ENCODE measurements around the gene CNTRL. TPM values are rescaled to one million over a fixed set of nuclear protein-coding genes. Genes with fewer than 3 reads are reported as not detected.

CNTRL gene
- total and polyA plus RNA-seq, 12 donors: 7.4 to 19.1 (median 9.7) TPM

DNA sequence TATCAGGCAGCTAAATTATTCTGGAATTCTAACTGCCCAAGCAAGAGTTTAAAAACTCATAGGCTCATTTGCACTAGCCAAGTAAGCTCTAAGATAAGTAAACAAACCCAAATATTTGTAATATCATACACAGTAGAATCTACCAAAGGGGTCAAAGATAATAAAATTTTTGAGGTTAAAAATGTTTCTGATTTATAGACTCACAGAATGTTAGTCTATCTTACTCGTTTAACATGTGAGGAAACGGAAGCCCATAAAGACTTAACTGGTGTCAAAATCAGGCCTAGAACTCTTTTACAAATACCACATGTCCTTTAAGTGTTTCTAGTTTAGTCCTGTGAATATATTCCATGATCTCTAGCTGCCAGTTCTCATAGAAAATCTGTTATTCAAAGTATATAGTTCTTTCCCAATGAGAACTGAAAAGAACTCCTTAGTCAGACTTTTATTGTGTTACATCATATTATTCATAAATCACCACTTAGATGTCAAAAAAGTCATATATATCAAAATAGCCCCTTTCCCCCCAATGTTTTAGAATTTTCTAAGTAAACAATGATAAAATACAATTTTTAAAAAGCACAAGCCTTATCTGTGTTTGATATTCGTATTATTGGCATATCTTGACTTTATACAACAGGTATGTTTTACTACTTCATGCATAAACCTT is 113.0 kb downstream of the CNTRL start:
- intact Hi-C loops (cut with DNase I): no loop called here
- DNase-seq: no peak
- H3K9me3 ChIP-seq (replicated peaks in 1 of 3): no peaks in the 10 kb centered on the region
- peak overlapping the region in 1 of 5 donors; percentile 2 for H3K27ac ChIP-seq
- WGBS, 4 donors: 59 to 64% (median 62%) methylated on average over 3 of the region's 3 CpGs
- H3K4me1 ChIP-seq (replicated peaks in 1 of 2): peaks cover 25 to 82% of the 10 kb centered on the region in 2 donors
- H3K27me3 ChIP-seq: no peaks in the 10 kb centered on the region
- TF ChIP-seq, protein P1, sequence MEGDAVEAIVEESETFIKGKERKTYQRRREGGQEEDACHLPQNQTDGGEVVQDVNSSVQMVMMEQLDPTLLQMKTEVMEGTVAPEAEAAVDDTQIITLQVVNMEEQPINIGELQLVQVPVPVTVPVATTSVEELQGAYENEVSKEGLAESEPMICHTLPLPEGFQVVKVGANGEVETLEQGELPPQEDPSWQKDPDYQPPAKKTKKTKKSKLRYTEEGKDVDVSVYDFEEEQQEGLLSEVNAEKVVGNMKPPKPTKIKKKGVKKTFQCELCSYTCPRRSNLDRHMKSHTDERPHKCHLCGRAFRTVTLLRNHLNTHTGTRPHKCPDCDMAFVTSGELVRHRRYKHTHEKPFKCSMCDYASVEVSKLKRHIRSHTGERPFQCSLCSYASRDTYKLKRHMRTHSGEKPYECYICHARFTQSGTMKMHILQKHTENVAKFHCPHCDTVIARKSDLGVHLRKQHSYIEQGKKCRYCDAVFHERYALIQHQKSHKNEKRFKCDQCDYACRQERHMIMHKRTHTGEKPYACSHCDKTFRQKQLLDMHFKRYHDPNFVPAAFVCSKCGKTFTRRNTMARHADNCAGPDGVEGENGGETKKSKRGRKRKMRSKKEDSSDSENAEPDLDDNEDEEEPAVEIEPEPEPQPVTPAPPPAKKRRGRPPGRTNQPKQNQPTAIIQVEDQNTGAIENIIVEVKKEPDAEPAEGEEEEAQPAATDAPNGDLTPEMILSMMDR (IDR thresholded peaks at IDR 0.05): no peak
- no peak for TF ChIP-seq POLR2A (IDR thresholded peaks at IDR 0.05)
- H3K36me3 ChIP-seq (replicated peaks in 1 of 2): no peaks in the 10 kb centered on the region
- no peak overlapping the region for H3K4me3 ChIP-seq

DNA sequence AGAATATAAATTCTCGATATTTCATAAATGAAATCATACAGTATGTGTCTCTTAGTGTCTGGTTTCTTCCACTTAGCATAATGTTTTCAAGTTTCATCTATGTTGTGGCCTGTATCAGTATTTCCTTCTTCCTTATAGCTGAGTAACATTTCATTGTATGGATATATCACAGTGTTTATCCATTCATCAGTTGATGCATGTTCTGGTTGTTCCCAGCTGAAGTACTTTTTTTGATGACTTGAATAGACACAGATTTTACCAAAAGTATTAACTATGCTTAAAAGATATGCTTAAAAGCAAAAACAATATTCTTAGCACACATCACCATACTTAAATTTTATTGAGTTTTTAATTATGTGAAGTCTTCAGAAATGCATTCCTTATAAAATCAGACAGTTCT is 114.3 kb downstream of the CNTRL start:
- DNase-seq: no peak
- no peak overlapping the region for H3K27ac ChIP-seq
- no peak overlapping the region for H3K4me3 ChIP-seq
- TF ChIP-seq, protein P1 (IDR thresholded peaks at IDR 0.05): no peak
- TF ChIP-seq POLR2A (IDR thresholded peaks at IDR 0.05): no peak
- intact Hi-C loops (cut with DNase I): no loop called here
- no peaks in the 10 kb centered on the region for H3K36me3 ChIP-seq (replicated peaks in 1 of 2)
- no peaks in the 10 kb centered on the region for H3K9me3 ChIP-seq (replicated peaks in 1 of 3)
- H3K27me3 ChIP-seq: no peaks in the 10 kb centered on the region
- peaks cover 25 to 80% of the 10 kb centered on the region in 2 donors for H3K4me1 ChIP-seq (replicated peaks in 1 of 2)
- WGBS, 4 donors: 93 to 97% (median 96%) methylated on average over 1 of the region's 1 CpG

DNA sequence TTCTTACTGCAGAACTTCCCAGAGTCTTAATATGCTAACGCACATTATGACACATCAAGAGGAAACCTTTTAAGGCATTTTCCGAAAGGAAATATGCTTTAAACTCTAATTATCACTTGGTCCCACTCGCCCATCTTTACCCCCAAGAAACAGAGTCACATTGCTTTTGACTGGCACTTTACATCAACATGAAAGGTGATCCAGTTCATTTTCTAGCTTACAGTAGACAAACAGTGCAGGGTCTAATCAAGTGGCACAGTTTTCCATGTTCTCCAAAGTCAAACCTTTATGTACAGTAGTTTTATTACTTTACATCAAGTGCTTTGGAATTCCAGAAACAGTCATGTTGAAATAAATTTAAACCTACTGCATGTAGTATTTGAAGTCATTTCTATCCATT is 114.9 kb downstream of the CNTRL start:
- TF ChIP-seq POLR2A (IDR thresholded peaks at IDR 0.05): no peak
- TF ChIP-seq, protein P1 (IDR thresholded peaks at IDR 0.05): no peak
- Histone ChIP-seq H3K36me3 (replicated peaks in 1 of 2) (no peaks in the 10 kb centered on the region), H3K9me3 (replicated peaks in 1 of 3) (no peaks in the 10 kb centered on the region), H3K4me1 (replicated peaks in 1 of 2) (peaks cover 23 to 80% of the 10 kb centered on the region in 2 donors), H3K27me3 (no peaks in the 10 kb centered on the region), H3K27ac (no peak overlapping the region), H3K4me3 (no peak overlapping the region)
- no peak for DNase-seq
- intact Hi-C loops (cut with DNase I): no loop called here
- WGBS, 4 donors: 92 to 98% (median 96%) methylated on average over 3 of the region's 3 CpGs

DNA sequence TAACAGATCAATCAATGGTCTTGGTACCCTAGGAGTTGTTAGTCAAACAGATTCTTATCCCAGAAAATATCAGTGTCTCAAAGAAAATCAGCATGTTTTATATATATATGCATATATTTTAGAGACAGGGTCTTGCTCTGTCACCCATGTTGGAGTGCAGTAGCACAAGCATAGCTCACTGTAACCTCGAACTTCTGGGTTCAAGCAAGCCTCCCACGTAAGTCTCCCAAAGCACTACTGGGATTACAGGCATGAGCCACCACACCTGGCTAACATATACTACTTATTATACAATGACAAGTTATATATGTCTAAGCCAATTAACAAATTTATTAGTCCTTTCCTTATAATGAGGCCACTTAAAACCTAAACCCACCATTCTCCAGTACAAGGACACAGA is 116.5 kb downstream of the CNTRL start:
- 64 to 86% (median 75%) methylated on average over 2 of the region's 2 CpGs for WGBS, 4 donors
- H3K4me1 ChIP-seq (replicated peaks in 1 of 2): peaks cover 21 to 92% of the 10 kb centered on the region in 2 donors
- intact Hi-C loops (cut with DNase I): no loop called here

More for the DNA sequence above, 116.5 kb downstream of the CNTRL start:
- TF ChIP-seq POLR2A (IDR thresholded peaks at IDR 0.05): no peak
- TF ChIP-seq, protein P1 (IDR thresholded peaks at IDR 0.05): no peak
- DNase-seq: no peak
- no peak overlapping the region for H3K4me3 ChIP-seq
- no peaks in the 10 kb centered on the region for H3K9me3 ChIP-seq (replicated peaks in 1 of 3)
- H3K27ac ChIP-seq: no peak overlapping the region
- H3K36me3 ChIP-seq (replicated peaks in 1 of 2): no peaks in the 10 kb centered on the region
- no peaks in the 10 kb centered on the region for H3K27me3 ChIP-seq
